ENCODE data around the gene WBP11.
"Not testable (repeated sequence)": the region's sequence is repeated elsewhere in the genome, so short reads cannot be mapped to it uniquely, and the experiment has no call there.

Gene WBP11

GRCh38 chr12:14769466-14769968 is 33.8 kb downstream of the WBP11 start:
- TF ChIP-seq CTCF (IDR thresholded peaks at IDR 0.05; ENCODE audit: insufficient read depth, missing control alignments) = no peak
- no peak for DNase-seq (ENCODE audit: insufficient read length, low spot score)
- FAIRE-seq = no peak

- no peak for TF ChIP-seq CTCF (IDR thresholded peaks at IDR 0.05; ENCODE audit: insufficient read depth, missing control alignments)
- DNase-seq (ENCODE audit: insufficient read length, low spot score) (no peak), FAIRE-seq (no peak)
These were observed 34.4 kb downstream of the WBP11 start for GRCh38 chr12:14768823-14769405.

GRCh38 chr12:14767617-14768016 is 35.7 kb downstream of the WBP11 start:
- TF ChIP-seq CTCF (IDR thresholded peaks at IDR 0.05; ENCODE audit: insufficient read depth, missing control alignments) = no peak
- no peak for FAIRE-seq
- DNase-seq (ENCODE audit: insufficient read length, low spot score) = no peak

- no peak for FAIRE-seq
- TF ChIP-seq CTCF (IDR thresholded peaks at IDR 0.05; ENCODE audit: insufficient read depth, missing control alignments) = no peak
- no peak for DNase-seq (ENCODE audit: insufficient read length, low spot score)
These were observed 36.5 kb downstream of the WBP11 start for GRCh38 chr12:14766649-14767215.

- DNase-seq (ENCODE audit: insufficient read length, low spot score); FAIRE-seq: not testable (repeated sequence)
These were observed 37.3 kb downstream of the WBP11 start for GRCh38 chr12:14766020-14766419.

- DNase-seq (ENCODE audit: insufficient read length, low spot score) = no peak
- TF ChIP-seq CTCF (IDR thresholded peaks at IDR 0.05; ENCODE audit: insufficient read depth, missing control alignments) = no peak
- FAIRE-seq = no peak
These were observed 37.9 kb downstream of the WBP11 start for GRCh38 chr12:14765398-14765797.

GRCh38 chr12:14759711-14760280 is 43.5 kb downstream of the WBP11 start:
- FAIRE-seq = not testable (repeated sequence)

GRCh38 chr12:14756334-14757143 is 46.7 kb downstream of the WBP11 start:
- peak; percentile 2 for TF ChIP-seq CTCF (IDR thresholded peaks at IDR 0.05; ENCODE audit: insufficient read depth, missing control alignments)
- FAIRE-seq (no peak), DNase-seq (ENCODE audit: insufficient read length, low spot score) (no peak)

More at GRCh38 chr12:14759711-14760280, 43.5 kb downstream of the WBP11 start:
- DNase-seq (ENCODE audit: insufficient read length, low spot score) = not testable (repeated sequence)

All from D721Med (cell line).